HUES6 (cell line): ENCODE results near the gene HDAC10.

Experiments used
- H3K27ac ChIP-seq: 2 replicates; pipeline ENCODE4 v1.7.0; 2013; ENCODE audit warnings: low read depth, mild to moderate bottlenecking, low read length, inconsistent platforms
- H3K27me3 ChIP-seq: 2 replicates; pipeline ENCODE4 v1.6.1; 2013; ENCODE audit warnings: low read length; ENCODE audit not compliant: control insufficient read depth, insufficient read depth
- H3K36me3 ChIP-seq: 2 replicates; pipeline ENCODE4 v1.6.1; 2013; ENCODE audit warnings: low read length; ENCODE audit not compliant: control insufficient read depth, insufficient read depth
- H3K4me1 ChIP-seq: 2 replicates; pipeline ENCODE4 v1.6.1; 2013; ENCODE audit warnings: low read length; ENCODE audit not compliant: control insufficient read depth, insufficient read depth
- H3K4me3 ChIP-seq: 2 replicates; pipeline ENCODE4 v1.5.1; 2013; ENCODE audit warnings: low read depth, low read length
- H3K9ac ChIP-seq: one replicate; pipeline ENCODE4 v1.6.1; 2013; ENCODE audit warnings: mild to moderate bottlenecking, low read length
- H3K9me3 ChIP-seq: 2 replicates; pipeline ENCODE4 v1.6.1; 2013; ENCODE audit warnings: low read depth, low read length; ENCODE audit not compliant: control insufficient read depth, insufficient read depth

The HDAC10 gene

GRCh38 chr22:50244420-50245213 is 6.4 kb downstream of the HDAC10 start, which contains the start of gene TUBGCP6:
Gene TUBGCP6, minus strand, starts transcription at chr22:50245023. Its CDS starts 564 bp downstream, at chr22:50244459.
- peak within 1 kb of the TSS; percentile 56 for H3K27ac ChIP-seq
- peak within 1 kb of the TSS; percentile 94 for H3K9ac ChIP-seq
- no peaks in the 10 kb centered on the region for H3K27me3 ChIP-seq
- H3K9me3 ChIP-seq: no peaks in the 10 kb centered on the region
- H3K4me3 ChIP-seq: peak within 1 kb of the TSS; percentile 87
- H3K36me3 ChIP-seq: peaks cover 18% of the 10 kb centered on the region
- H3K4me1 ChIP-seq: peaks cover 13% of the 10 kb centered on the region; the same call in 1 of the 2 replicates

GRCh38 chr22:50243685-50244419 is 7.2 kb downstream of the HDAC10 start:
- Histone ChIP-seq H3K9me3 (no peaks in the 10 kb centered on the region), H3K4me3 (peak overlapping the region; percentile 87), H3K27me3 (no peaks in the 10 kb centered on the region), H3K9ac (peak overlapping the region; percentile 94), H3K4me1 (peaks cover 13% of the 10 kb centered on the region; the same call in 1 of the 2 replicates), H3K27ac (no peak overlapping the region), H3K36me3 (peaks cover 22% of the 10 kb centered on the region)

- peaks cover 13% of the 10 kb centered on the region; the same call in 1 of the 2 replicates for H3K4me1 ChIP-seq
- peaks cover 22% of the 10 kb centered on the region for H3K36me3 ChIP-seq
- peak overlapping the region; percentile 12; the same call in 1 of the 2 replicates for H3K4me3 ChIP-seq
- no peak overlapping the region for H3K27ac ChIP-seq
- H3K27me3 ChIP-seq: no peaks in the 10 kb centered on the region
- H3K9me3 ChIP-seq: no peaks in the 10 kb centered on the region
- H3K9ac ChIP-seq: no peak overlapping the region
Observed at GRCh38 chr22:50242406-50242949, 8.6 kb downstream of the HDAC10 start.

- Histone ChIP-seq H3K27ac (no peak overlapping the region), H3K4me3 (no peak overlapping the region), H3K36me3 (peaks cover 12% of the 10 kb centered on the region; the same call in 1 of the 2 replicates), H3K9me3 (peaks cover 5% of the 10 kb centered on the region; the same call in 1 of the 2 replicates), H3K27me3 (no peaks in the 10 kb centered on the region), H3K9ac (no peak overlapping the region), H3K4me1 (peaks cover 3% of the 10 kb centered on the region; the same call in 1 of the 2 replicates)
Observed at GRCh38 chr22:50238755-50239154, 12.3 kb downstream of the HDAC10 start.

- Histone ChIP-seq H3K27ac (no peak overlapping the region), H3K4me3 (no peak overlapping the region), H3K9me3 (peaks cover 5% of the 10 kb centered on the region; the same call in 1 of the 2 replicates), H3K9ac (no peak overlapping the region), H3K4me1 (no peaks in the 10 kb centered on the region), H3K27me3 (no peaks in the 10 kb centered on the region), H3K36me3 (peaks cover 15% of the 10 kb centered on the region; the same call in 1 of the 2 replicates)
Observed at GRCh38 chr22:50236731-50237409, 14.2 kb downstream of the HDAC10 start.

- Histone ChIP-seq H3K27me3 (no peaks in the 10 kb centered on the region), H3K4me3 (no peak overlapping the region), H3K9me3 (peaks cover 5% of the 10 kb centered on the region; the same call in 1 of the 2 replicates), H3K27ac (no peak overlapping the region), H3K36me3 (peaks cover 5% of the 10 kb centered on the region; the same call in 1 of the 2 replicates), H3K9ac (no peak overlapping the region), H3K4me1 (no peaks in the 10 kb centered on the region)
Observed at GRCh38 chr22:50233223-50233622, 17.8 kb downstream of the HDAC10 start.

- Histone ChIP-seq H3K4me3 (no peak overlapping the region), H3K9me3 (peaks cover 5% of the 10 kb centered on the region; the same call in 1 of the 2 replicates), H3K9ac (no peak overlapping the region), H3K4me1 (no peaks in the 10 kb centered on the region), H3K27ac (no peak overlapping the region), H3K27me3 (no peaks in the 10 kb centered on the region), H3K36me3 (peaks cover 5% of the 10 kb centered on the region; the same call in 1 of the 2 replicates)
Observed at GRCh38 chr22:50232481-50233151, 18.4 kb downstream of the HDAC10 start.

- Histone ChIP-seq H3K27me3 (no peaks in the 10 kb centered on the region), H3K27ac (no peak overlapping the region), H3K4me1 (no peaks in the 10 kb centered on the region), H3K4me3 (no peak overlapping the region), H3K36me3 (peaks cover 14% of the 10 kb centered on the region), H3K9me3 (no peaks in the 10 kb centered on the region), H3K9ac (no peak overlapping the region)
Observed at GRCh38 chr22:50229370-50229769, 21.7 kb downstream of the HDAC10 start.

GRCh38 chr22:50228366-50228765 is 22.7 kb downstream of the HDAC10 start:
- no peaks in the 10 kb centered on the region for H3K4me1 ChIP-seq
- no peaks in the 10 kb centered on the region for H3K9me3 ChIP-seq
- no peaks in the 10 kb centered on the region for H3K27me3 ChIP-seq
- H3K9ac ChIP-seq: peak overlapping the region; percentile 19
- peaks cover 20% of the 10 kb centered on the region for H3K36me3 ChIP-seq
- H3K27ac ChIP-seq: no peak overlapping the region
- H3K4me3 ChIP-seq: no peak overlapping the region

- no peaks in the 10 kb centered on the region for H3K27me3 ChIP-seq
- H3K27ac ChIP-seq: no peak overlapping the region
- no peak overlapping the region for H3K4me3 ChIP-seq
- no peak overlapping the region for H3K9ac ChIP-seq
- H3K36me3 ChIP-seq: peaks cover 25% of the 10 kb centered on the region
- H3K4me1 ChIP-seq: no peaks in the 10 kb centered on the region
- H3K9me3 ChIP-seq: no peaks in the 10 kb centered on the region
Observed at GRCh38 chr22:50227579-50228215, 23.4 kb downstream of the HDAC10 start.
